Skeletal muscle tissue (tissue), 4 donors: ENCODE data around the gene FAM13B. TPM values are rescaled to one million over a fixed set of nuclear protein-coding genes. Genes with fewer than 3 reads are reported as not detected.
A peak's percentile ranks its signal among the peaks of the same experiment; 100 is the strongest.
"Not testable (repeated sequence)": the region's sequence is repeated elsewhere in the genome, so short reads cannot be mapped to it uniquely, and the experiment has no call there.

ENCODE experiments used
- H3K27ac ChIP-seq: one replicate; pipeline ENCODE4 v1.7.0; 2013; ENCODE audit warnings: mild to moderate bottlenecking, low read depth, low read length, inconsistent platforms
- H3K27me3 ChIP-seq, 3 donors: one replicate each; pipeline ENCODE4 v1.7.0; 2013; ENCODE audit warnings: low read length in 3 of 3; ENCODE audit not compliant: control insufficient read depth in 3 of 3, insufficient read depth in 3 of 3
- H3K36me3 ChIP-seq, 3 donors: one replicate each; pipeline ENCODE4 v1.7.0; 2013; ENCODE audit warnings: low read length in 3 of 3; ENCODE audit not compliant: control insufficient read depth in 3 of 3, insufficient read depth in 3 of 3
- H3K4me1 ChIP-seq, 3 donors: one replicate each; pipeline ENCODE4 v1.7.0; 2013; ENCODE audit warnings: low read length in 3 of 3, mild to moderate bottlenecking in 3 of 3; ENCODE audit not compliant: control insufficient read depth in 3 of 3, insufficient read depth in 3 of 3
- H3K4me3 ChIP-seq, 3 donors: one replicate each; pipeline ENCODE4 v1.7.0; 2013; ENCODE audit warnings: low read length in 3 of 3
- H3K9ac ChIP-seq, 3 donors: one replicate each; pipeline ENCODE4 v1.7.0; 2013; ENCODE audit warnings: low read length in 3 of 3, mild to moderate bottlenecking in 3 of 3, moderate library complexity in 2 of 3, low read depth in 1 of 3
- H3K9me3 ChIP-seq, 3 donors: one replicate each; pipeline ENCODE4 v1.7.0; 2013; ENCODE audit warnings: low read length in 3 of 3; ENCODE audit not compliant: control insufficient read depth in 3 of 3
- total RNA-seq: library from RNA; depleted of rRNA; stranded (reverse); fragments of >200 nt; gene quantifications from one replicate; pipeline ENCODE4 v1.2.3, GENCODE V29; 2014
- donor health status: Osteomylitis.

The FAM13B gene
- total RNA-seq, 1 donor from 2014 or later = 43.8 TPM

GRCh38 chr5:137995077-137995748 is 37.7 kb downstream of the FAM13B start:
- Histone ChIP-seq H3K27ac (no peak overlapping the region), H3K9ac (no peak overlapping the region), H3K36me3 (peaks cover 3 to 10% (median 3%) of the 10 kb centered on the region in 3 donors), H3K4me1 (no peaks in the 10 kb centered on the region), H3K4me3 (no peak overlapping the region), H3K9me3 (no peaks in the 10 kb centered on the region), H3K27me3 (no peaks in the 10 kb centered on the region)

- Histone ChIP-seq H3K9me3 (no peaks in the 10 kb centered on the region), H3K36me3 (peaks cover 3 to 10% (median 3%) of the 10 kb centered on the region in 3 donors), H3K27me3 (no peaks in the 10 kb centered on the region), H3K4me1 (no peaks in the 10 kb centered on the region), H3K27ac (no peak overlapping the region), H3K9ac (no peak overlapping the region), H3K4me3 (no peak overlapping the region)
These were observed 38.3 kb downstream of the FAM13B start for GRCh38 chr5:137994556-137994955.

- Histone ChIP-seq H3K27ac (no peak overlapping the region), H3K4me1 (no peaks in the 10 kb centered on the region), H3K9me3 (no peaks in the 10 kb centered on the region), H3K4me3 (no peak overlapping the region), H3K27me3 (no peaks in the 10 kb centered on the region), H3K36me3 (peaks cover 0 to 4% (median 0%) of the 10 kb centered on the region in 3 donors), H3K9ac (no peak overlapping the region)
These were observed 43.5 kb downstream of the FAM13B start for GRCh38 chr5:137989419-137989818.

- no peaks in the 10 kb centered on the region for H3K4me1 ChIP-seq
- no peak overlapping the region for H3K27ac ChIP-seq
- H3K4me3 ChIP-seq = no peak overlapping the region
- peaks cover 0 to 3% (median 3%) of the 10 kb centered on the region in 3 donors for H3K36me3 ChIP-seq
- no peak overlapping the region for H3K9ac ChIP-seq
- no peaks in the 10 kb centered on the region for H3K9me3 ChIP-seq
- H3K27me3 ChIP-seq = no peaks in the 10 kb centered on the region
These were observed 57.7 kb downstream of the FAM13B start for GRCh38 chr5:137975208-137975607.

DNA sequence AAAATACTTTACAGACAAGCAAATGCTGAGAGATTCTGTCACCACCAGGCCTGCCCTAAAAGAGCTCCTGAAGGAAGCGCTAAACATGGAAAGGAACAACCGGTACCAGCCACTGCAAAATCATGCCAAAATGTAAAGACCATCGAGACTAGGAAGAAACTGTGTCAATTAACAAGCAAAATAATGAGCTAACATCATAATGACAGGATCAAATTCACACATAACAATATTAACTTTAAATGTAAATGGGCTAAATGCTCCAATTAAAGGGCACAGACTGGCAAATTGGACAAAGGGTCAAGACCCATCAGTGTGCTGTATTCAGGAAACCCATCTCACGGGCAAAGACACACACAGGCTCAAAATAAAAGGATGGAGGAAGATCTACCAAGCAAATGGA is 62.5 kb downstream of the FAM13B start:
- H3K27me3 ChIP-seq, H3K4me3 ChIP-seq, H3K36me3 ChIP-seq, H3K4me1 ChIP-seq, H3K27ac ChIP-seq, H3K9ac ChIP-seq, H3K9me3 ChIP-seq: not testable (repeated sequence)

DNA sequence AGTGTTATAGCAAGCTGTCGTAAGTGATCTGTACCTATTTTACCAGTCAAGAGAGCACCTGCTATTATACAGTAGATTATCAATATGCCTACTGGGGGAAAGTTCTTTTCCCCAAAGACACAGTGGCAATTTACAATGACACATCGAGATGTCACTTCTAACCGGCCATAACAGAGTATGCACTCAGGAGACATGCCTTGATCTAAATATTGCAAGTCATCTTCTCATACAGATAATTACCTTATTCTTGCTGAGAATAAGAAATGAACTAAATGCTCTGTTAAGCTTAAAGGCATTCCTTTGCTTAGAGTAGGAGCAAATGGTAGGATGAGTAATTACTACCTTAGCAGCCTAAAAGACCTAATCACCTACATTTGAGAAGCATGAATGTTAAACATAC is 72.1 kb downstream of the FAM13B start:
- Histone ChIP-seq H3K27ac (no peak overlapping the region), H3K9ac (no peak overlapping the region), H3K9me3 (no peaks in the 10 kb centered on the region), H3K27me3 (no peaks in the 10 kb centered on the region), H3K4me1 (no peaks in the 10 kb centered on the region), H3K36me3 (peaks cover 3 to 13% (median 10%) of the 10 kb centered on the region in 3 donors), H3K4me3 (no peak overlapping the region)

GRCh38 chr5:137960141-137960540 is 72.7 kb downstream of the FAM13B start:
- Histone ChIP-seq H3K27me3 (no peaks in the 10 kb centered on the region), H3K9me3 (no peaks in the 10 kb centered on the region), H3K27ac (no peak overlapping the region), H3K4me3 (no peak overlapping the region), H3K4me1 (no peaks in the 10 kb centered on the region), H3K36me3 (peaks cover under 1 to 11% (median 10%) of the 10 kb centered on the region in 3 donors), H3K9ac (peak overlapping the region in 1 of 3 donors; percentile 30)

GRCh38 chr5:137959488-137959887 is 73.4 kb downstream of the FAM13B start:
- H3K4me1 ChIP-seq = no peaks in the 10 kb centered on the region
- no peak overlapping the region for H3K27ac ChIP-seq
- no peaks in the 10 kb centered on the region for H3K9me3 ChIP-seq
- no peak overlapping the region for H3K4me3 ChIP-seq
- H3K9ac ChIP-seq = no peak overlapping the region
- no peaks in the 10 kb centered on the region for H3K27me3 ChIP-seq
- H3K36me3 ChIP-seq = peaks cover 0 to 11% (median 10%) of the 10 kb centered on the region in 3 donors

DNA sequence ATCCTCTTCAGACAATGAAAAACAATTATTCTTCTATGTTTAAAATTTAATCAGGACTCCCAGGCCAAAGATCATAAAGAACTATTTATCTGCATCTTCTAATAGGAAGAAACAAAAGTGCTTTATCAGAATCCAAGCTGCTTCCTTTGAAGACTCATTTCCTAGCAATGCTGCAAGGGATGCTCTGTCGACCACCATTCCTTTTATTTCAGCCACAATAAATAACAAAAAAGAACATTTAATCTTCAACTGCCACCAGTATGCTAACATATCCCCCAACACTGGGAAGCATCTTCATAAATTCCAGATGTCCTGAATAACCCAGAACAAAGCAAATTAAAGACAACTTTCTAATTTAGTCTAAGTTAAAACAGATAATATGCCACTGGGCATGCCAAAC is 74.9 kb downstream of the FAM13B start:
- no peaks in the 10 kb centered on the region for H3K9me3 ChIP-seq
- H3K4me1 ChIP-seq = no peaks in the 10 kb centered on the region
- H3K27me3 ChIP-seq = no peaks in the 10 kb centered on the region
- peaks cover 0 to 16% (median 14%) of the 10 kb centered on the region in 3 donors for H3K36me3 ChIP-seq
- no peak overlapping the region for H3K9ac ChIP-seq
- no peak overlapping the region for H3K4me3 ChIP-seq
- H3K27ac ChIP-seq = no peak overlapping the region

DNA sequence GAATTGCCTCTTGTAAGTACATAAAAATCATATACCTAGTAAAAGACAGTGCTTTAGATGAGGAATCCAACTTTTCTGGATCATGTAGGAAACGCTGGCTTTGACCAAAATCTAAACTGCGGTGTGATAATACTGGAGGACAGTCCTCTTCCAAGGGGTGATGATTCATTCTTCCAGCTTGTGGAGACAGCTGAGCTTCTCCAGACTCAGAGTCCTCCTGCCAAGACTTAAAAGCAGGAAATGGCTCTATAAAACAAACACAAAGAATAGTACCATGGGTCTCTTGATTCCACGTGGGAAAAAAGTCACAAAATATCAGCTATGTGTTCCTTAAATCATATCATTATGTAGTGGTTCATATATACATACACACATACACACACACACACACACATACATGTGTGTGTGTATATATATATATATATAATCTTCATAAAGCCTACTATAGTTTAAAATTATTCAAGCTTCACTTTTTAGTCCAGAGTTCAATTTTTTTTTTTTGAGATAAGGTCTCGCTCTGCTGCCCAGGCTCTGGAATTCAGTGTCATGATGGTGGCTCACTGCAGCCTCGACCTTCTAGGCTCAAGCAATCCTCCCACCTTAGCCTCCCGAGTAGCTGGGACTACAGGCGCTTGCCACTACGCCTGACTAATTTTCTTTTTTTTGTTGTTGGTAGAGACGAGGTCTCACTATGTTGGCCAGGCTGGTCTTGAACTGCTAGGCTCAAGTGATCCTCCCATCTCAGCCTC is 78.6 kb downstream of the FAM13B start:
- peaks cover 3 to 19% (median 17%) of the 10 kb centered on the region in 3 donors for H3K36me3 ChIP-seq
- H3K27me3 ChIP-seq = no peaks in the 10 kb centered on the region
- H3K9ac ChIP-seq = no peak overlapping the region

More for the DNA sequence above, 78.6 kb downstream of the FAM13B start:
- Histone ChIP-seq H3K4me3 (peak overlapping the region in 1 of 3 donors; percentile 6), H3K9me3 (no peaks in the 10 kb centered on the region), H3K27ac (peak overlapping the region; percentile 8), H3K4me1 (no peaks in the 10 kb centered on the region)
